GM12874 (cell line): Measurements from ENCODE around the gene EIF2D.

Experiments used
- TF ChIP-seq, protein P1 (sequence below): IDR thresholded peaks from 2 replicates; pipeline ENCODE4 v1.5.1; 2011; ENCODE audit warnings: low read depth, mild to moderate bottlenecking, control low read depth, low read length, moderate library complexity; ENCODE audit not compliant: insufficient read depth

Gene EIF2D

DNA sequence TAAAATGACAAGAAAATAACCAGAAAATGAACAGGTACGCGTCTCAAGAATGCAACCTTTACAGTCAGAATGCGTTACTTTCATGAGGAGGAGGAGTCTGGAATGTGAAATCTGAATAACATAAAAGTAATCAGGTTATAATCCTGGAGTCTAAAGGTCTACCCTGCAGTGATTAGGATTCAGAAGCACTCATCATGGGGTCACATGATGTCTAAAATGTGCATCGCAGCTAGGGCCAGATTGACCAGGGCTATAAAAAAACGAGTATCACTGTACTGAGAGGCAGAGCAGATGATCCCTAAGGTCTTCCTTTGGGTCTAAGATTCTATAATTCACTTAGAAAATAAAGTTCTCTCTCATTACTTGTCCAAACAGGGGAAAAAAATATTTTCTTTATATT is 7.4 kb downstream of the EIF2D start:
- TF ChIP-seq, protein P1, sequence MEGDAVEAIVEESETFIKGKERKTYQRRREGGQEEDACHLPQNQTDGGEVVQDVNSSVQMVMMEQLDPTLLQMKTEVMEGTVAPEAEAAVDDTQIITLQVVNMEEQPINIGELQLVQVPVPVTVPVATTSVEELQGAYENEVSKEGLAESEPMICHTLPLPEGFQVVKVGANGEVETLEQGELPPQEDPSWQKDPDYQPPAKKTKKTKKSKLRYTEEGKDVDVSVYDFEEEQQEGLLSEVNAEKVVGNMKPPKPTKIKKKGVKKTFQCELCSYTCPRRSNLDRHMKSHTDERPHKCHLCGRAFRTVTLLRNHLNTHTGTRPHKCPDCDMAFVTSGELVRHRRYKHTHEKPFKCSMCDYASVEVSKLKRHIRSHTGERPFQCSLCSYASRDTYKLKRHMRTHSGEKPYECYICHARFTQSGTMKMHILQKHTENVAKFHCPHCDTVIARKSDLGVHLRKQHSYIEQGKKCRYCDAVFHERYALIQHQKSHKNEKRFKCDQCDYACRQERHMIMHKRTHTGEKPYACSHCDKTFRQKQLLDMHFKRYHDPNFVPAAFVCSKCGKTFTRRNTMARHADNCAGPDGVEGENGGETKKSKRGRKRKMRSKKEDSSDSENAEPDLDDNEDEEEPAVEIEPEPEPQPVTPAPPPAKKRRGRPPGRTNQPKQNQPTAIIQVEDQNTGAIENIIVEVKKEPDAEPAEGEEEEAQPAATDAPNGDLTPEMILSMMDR, result no peak

DNA sequence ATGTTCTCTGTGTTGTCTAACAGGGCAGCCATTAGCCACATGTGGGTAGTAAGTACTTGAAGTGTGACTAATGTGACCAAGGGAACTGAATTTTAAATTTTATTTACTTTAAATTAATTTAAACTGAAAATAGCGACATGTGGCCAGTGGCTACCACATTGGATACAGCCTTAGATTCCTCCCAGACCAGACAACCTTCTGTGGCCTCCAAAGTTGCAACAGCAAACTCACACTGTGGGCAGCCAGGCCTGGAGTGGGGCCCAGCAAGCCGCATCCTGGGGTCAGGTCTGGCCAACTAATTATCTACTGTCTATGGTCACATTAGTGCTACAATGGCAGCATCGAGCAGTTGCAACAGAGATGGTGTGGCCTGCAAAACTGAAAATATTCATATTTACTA is 11.7 kb downstream of the EIF2D start:
- TF ChIP-seq, protein P1, result no peak

DNA sequence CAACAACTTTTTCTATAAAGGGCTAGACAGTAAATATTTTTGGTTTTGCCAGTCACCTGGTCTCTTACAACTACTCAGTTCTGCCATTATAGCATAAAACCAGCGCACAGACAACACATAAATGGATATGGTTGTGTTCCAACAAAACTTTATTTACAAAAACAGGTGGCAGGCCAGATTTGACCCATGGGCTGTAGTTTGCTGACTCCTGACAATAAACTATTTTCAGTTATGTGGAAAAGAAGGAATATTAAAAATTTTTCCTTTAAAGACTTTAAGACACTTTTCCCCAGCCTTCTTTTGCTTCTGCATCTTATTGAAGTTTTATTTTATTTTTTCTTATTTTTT is 16.0 kb downstream of the EIF2D start:
- TF ChIP-seq, protein P1, result no peak

DNA sequence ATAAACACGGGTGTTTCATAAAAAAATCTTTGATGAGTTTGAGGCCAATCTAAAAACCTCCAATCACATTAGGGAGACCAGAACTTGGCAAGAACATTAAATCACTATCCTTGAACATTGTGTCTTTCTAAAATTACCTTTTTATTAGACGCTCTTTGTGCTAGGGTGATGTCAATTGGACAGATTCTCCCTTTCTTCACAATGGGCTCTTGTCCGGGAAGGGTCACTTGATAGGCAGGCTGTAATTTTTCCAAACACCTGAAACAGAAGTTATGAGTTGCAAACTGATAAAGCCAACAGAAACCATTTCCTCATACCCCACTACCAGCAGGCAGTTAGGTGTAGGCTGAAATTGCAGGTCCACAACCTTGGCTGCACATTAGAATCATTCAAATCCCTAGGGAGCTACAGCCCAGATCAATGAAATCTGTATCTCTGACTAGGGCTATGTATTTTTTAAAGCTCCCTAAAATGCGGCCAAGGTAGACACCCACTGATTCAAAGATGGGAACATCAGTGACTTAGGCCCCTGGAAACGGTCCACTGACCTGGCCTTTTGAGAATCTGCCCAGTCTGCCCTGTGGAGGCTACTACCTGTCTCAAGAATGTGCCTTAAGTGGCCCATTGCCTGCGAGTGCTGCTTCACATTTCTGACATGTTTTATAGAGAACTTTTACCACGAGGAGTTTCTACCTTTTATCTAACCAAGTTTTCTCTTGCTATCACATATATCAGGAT is 16.5 kb downstream of the EIF2D start:
- TF ChIP-seq, protein P1, result no peak

DNA sequence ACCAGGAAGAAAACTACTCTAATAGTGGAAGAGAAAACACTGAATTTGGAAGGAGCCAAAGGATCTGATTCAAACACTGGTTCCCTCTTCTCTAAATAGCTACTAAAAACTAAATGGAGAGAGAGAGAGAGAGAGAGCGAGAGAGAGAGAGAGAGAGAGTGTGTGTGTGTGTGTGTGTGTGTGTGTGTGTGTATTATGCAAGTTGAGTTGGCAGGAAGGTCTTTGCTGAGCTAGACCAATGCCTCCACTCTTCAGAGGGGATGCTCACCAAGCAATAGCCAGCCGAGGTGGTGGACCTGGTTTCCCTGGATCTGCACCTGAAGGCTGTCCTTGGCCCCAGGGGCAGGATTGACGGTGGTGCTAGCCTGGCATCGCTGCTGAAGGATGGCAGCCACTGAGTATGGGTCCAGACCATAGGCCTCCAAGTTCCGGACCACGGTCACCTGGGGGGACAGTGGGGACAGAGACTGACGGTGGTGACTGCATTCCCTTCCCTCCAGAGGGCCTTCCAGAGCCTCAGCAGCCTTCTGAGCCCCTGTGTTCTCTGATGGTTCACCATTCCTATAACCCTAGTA is 18.8 kb downstream of the EIF2D start:
- TF ChIP-seq, protein P1, result no peak

DNA sequence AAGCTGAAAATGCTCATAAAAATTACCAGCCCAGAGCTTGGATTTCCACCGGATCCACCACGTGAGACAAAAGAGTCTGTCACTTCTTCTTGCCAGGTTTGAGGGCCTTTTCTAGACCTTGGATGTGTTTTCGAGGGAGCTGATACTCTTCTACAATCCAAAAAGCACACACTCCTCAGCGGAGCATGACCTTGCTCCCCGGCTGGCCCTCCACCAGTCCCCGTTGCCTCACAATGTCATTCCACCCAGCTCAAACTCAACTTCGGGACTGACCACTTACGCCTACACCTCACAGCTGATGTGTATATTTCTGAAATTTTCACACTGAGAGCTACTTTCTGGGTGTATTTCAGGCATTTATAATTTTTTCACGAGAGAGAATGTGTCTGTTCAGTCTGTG is 20.6 kb downstream of the EIF2D start:
- TF ChIP-seq, protein P1, result no peak

DNA sequence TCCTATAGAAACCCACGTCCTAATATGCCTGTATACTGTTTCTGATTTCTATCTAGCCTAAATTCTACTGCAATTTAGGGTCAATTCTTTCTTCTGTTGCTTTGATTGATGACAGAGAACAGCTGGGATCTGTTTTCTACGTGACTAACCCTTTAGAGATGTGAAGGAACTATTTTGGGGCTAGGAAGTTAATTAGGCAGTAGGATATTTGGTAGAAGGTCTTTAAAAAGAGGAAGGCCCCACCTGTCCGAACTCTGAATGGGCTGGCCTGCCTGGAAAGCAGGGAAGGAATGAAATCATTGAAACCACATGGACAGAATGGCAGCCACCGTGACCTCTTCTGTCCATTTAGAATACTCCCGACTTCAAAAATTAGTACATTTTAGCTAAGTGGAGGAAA is 21.0 kb downstream of the EIF2D start:
- TF ChIP-seq, protein P1, result no peak
